Measurements from ENCODE around the gene PHF21B.

Gene PHF21B

DNA sequence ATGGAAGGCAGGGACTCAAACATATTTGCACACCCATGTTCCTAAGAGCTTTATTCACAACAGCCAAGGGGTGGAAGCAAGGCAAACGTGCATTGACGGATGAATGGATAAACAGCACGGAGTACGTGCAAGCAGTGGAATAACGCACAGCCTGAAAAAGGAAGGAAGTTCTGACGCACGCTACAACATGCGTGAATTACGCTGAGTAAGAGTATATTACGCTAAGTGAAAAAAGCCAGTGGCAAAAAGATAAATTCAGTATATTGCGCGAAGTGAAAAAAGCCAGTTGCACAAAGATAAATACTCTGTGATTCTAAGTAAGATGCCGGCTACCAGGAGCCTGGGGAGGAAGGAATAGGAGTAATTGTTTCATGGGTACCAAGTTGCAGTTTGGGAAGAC lies 19.5 kb downstream of the PHF21B start:
- TF ChIP-seq, protein P1, sequence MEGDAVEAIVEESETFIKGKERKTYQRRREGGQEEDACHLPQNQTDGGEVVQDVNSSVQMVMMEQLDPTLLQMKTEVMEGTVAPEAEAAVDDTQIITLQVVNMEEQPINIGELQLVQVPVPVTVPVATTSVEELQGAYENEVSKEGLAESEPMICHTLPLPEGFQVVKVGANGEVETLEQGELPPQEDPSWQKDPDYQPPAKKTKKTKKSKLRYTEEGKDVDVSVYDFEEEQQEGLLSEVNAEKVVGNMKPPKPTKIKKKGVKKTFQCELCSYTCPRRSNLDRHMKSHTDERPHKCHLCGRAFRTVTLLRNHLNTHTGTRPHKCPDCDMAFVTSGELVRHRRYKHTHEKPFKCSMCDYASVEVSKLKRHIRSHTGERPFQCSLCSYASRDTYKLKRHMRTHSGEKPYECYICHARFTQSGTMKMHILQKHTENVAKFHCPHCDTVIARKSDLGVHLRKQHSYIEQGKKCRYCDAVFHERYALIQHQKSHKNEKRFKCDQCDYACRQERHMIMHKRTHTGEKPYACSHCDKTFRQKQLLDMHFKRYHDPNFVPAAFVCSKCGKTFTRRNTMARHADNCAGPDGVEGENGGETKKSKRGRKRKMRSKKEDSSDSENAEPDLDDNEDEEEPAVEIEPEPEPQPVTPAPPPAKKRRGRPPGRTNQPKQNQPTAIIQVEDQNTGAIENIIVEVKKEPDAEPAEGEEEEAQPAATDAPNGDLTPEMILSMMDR (conservative IDR thresholded peaks at IDR 0.05; ENCODE audit: low read depth), result no peak
- CTCF ChIA-PET, result no interaction called here
- POLR2A ChIA-PET (ENCODE audit: low non-redundant PET), result no interaction called here
- DNase-seq (ENCODE audit: low spot score), result no peak
- H3K27ac ChIP-seq, result no peak overlapping the region

DNA sequence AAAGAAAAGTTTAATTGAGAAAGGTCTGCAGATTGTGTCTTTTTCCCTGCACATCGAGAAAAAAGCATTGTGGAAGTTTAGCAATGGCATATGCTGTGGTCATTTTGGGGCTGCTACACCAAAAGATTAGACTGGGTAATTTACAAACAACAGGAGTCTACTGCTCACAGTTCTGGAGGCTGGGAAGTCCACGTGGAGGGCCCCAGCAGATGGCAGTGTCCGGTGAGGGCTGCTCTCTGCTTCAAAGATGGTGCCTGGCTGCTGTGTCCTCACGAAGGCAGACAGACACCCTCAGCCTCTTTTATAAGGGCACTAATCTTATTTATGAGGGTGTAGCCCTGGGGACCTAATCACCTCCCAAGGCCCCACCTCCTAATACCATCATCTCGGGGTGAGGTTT lies 21.1 kb downstream of the PHF21B start:
- no peak for DNase-seq (ENCODE audit: low spot score)
- POLR2A ChIA-PET (ENCODE audit: low non-redundant PET), result no interaction called here
- CTCF ChIA-PET, result no interaction called here
- TF ChIP-seq, protein P1 (conservative IDR thresholded peaks at IDR 0.05; ENCODE audit: low read depth), result no peak
- H3K27ac ChIP-seq, result no peak overlapping the region

DNA sequence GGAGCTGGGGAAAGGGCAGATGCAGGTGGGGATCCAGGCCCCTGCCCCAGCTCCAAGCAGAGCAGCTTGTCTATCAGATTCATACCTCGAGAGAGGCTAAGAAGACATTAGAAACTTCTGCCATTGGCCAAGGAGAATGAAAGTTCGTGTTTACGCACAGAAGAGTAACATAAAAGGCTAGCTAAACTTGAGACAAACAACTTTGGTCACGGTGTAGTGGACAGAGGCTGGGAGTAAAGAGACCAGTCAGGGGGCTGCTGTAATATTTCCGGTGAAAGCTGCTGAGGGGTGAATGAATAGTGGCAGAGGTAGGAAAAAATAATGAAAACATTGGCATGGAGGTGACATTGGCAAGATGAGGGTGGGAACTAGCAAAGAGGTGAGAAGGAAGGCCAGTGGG lies 22.9 kb downstream of the PHF21B start:
- POLR2A ChIA-PET (ENCODE audit: low non-redundant PET), result no interaction called here
- no peak for DNase-seq (ENCODE audit: low spot score)
- TF ChIP-seq, protein P1 (conservative IDR thresholded peaks at IDR 0.05; ENCODE audit: low read depth), result no peak
- H3K27ac ChIP-seq, result no peak overlapping the region
- CTCF ChIA-PET, result no interaction called here

DNA sequence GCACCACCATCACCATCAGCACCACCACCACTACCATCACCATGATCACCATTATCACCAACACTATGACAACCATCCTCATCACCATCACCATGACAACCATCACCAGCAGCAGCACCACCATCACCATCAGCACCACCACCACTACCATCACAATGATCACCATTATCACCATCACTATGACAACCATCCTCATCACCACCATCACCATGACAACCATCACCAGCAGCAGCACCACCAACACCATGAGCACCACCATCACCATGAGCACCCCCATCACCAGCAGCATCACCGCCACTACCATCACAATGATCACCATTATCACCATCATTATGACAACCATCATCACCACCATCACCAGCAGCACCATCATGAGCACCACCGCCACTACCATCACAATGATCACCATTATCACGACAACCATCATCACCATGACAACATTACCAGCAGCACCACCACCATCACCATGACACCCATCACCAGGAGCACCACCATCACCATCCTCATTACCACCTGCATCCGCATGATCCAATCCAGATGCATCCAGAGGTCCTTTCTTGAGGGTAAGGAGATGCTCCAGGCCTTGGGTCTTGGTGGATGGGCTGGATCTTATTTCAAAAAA lies 23.8 kb downstream of the PHF21B start:
- POLR2A ChIA-PET (ENCODE audit: low non-redundant PET), result no interaction called here
- DNase-seq (ENCODE audit: low spot score), result no peak
- H3K27ac ChIP-seq, result no peak overlapping the region
- CTCF ChIA-PET, result interaction anchor here (0.8 kb wide), 1 partner anchor 110 kb away, joined by 3 read pairs; no protein-coding TSS in a partner anchor
- TF ChIP-seq, protein P1 (conservative IDR thresholded peaks at IDR 0.05; ENCODE audit: low read depth), result no peak

DNA sequence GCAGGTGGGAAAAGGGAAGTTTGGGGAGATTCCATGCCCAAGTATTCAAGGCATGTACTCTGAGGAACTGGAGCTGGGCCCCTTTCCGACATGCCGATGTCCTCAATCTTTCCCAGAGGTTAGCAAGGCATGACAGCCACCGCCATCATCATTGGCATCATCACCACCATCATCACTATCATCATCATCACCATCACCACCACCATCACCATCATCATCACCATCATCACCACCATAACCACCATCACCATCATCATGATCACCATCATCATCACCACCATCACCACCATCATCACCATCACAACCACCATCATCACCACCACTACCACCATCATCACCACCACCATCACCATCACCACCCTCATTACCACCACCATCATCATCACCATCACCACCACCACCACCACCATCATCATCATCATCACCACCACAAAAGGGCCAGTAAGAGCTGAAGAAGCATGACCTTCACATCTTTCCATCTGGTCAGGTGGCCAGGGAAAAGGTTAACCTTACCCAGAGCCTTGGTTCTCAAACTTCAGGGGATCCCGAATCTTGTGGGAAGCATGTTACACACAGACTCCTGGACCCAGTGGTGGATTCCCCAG lies 25.8 kb downstream of the PHF21B start:
- no peak for DNase-seq (ENCODE audit: low spot score)
- TF ChIP-seq, protein P1 (conservative IDR thresholded peaks at IDR 0.05; ENCODE audit: low read depth), result no peak
- POLR2A ChIA-PET (ENCODE audit: low non-redundant PET), result no interaction called here
- no peak overlapping the region for H3K27ac ChIP-seq
- CTCF ChIA-PET, result interaction anchor here (0.7 kb wide), 1 partner anchor 177 kb away, joined by 3 read pairs; no protein-coding TSS in a partner anchor

DNA sequence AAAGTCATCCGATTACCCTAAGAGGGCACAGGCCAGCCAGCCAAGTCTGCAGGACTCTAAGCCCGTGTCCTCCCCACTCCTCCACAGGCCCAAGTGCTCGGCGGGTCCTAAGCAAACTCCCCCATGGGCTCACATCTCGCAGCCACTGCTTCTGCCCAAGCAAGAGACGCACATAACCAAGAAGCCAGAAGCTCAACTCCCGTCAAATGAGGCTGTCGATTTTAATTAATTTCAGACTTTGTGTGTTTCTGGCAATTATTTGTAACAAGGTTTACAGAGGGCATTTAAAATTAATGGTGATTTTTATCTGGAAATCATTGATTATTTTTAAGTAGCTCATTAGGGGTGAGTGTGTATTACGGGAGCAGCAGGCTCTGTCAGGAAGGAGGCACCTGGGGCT lies 27.4 kb downstream of the PHF21B start:
- TF ChIP-seq, protein P1 (conservative IDR thresholded peaks at IDR 0.05; ENCODE audit: low read depth), result no peak
- ChIA-PET CTCF (no interaction called here), POLR2A (ENCODE audit: low non-redundant PET) (no interaction called here)
- H3K27ac ChIP-seq, result no peak overlapping the region
- no peak for DNase-seq (ENCODE audit: low spot score)
